ENCODE measurements around the gene TRIM49C.
"Not testable (repeated sequence)": the region's sequence is repeated elsewhere in the genome, so short reads cannot be mapped to it uniquely, and the experiment has no call there.

DNA sequence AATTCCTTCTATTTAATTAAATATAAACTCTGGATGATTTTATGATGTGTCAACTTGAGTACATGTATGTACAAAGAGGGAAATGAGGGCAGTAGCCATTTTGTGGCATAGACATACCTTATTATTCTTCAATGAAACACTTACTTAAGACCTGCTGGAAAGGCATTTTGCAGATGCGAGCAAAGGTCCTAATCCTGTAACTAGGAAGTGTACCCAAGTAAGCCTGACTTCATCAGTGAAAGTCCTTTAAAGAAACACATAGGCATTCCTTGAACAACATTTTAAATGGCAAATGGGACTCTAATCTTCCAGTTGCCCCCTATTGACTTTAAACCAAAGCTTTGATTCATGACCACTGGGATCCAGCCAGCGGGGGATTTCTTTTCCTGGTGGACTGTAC is at the start of gene TRIM49C:
- TF ChIP-seq RAD21 (IDR thresholded peaks at IDR 0.05; ENCODE audit: low read length); YY1 (IDR thresholded peaks at IDR 0.05; ENCODE audit: low read depth); NFIC (IDR thresholded peaks at IDR 0.05; ENCODE audit: borderline replicate concordance); CTCF (IDR thresholded peaks at IDR 0.05); USF1 (IDR thresholded peaks at IDR 0.05; ENCODE audit: borderline replicate concordance, low read depth); GABPA (IDR thresholded peaks at IDR 0.05; ENCODE audit: low read depth); SIN3A (IDR thresholded peaks at IDR 0.05; ENCODE audit: borderline replicate concordance, low read depth, low read length); POLR2AphosphoS5 (IDR thresholded peaks at IDR 0.05; ENCODE audit: low read depth, low read length); EP300 (IDR thresholded peaks at IDR 0.05; ENCODE audit: borderline replicate concordance in 1 of 2, low read depth in 1 of 2, low read length in 1 of 2); TCF12 (IDR thresholded peaks at IDR 0.05); TAF1 (IDR thresholded peaks at IDR 0.05; ENCODE audit: borderline replicate concordance, low read depth, low read length): not testable (repeated sequence)

Data from SK-N-SH (cell line).